Upper lobe of left lung (tissue), 4 donors: ENCODE measurements around the gene HAPLN1.

Experiments used
- EP300 ChIP-seq, 4 donors: sonication (generic); formaldehyde crosslinking; IDR thresholded peaks; one replicate each; pipeline ENCODE4 v1.5.1; 2017; ENCODE audit warnings: antibody characterized with exemption in 4 of 4, control low read depth in 2 of 4
- POLR2A ChIP-seq, 4 donors: fragments of 450-650 bp; IDR thresholded peaks; one replicate each; pipeline ENCODE4 v1.5.1; 2016 to 2017; ENCODE audit warnings: antibody characterized with exemption in 4 of 4, mild to moderate bottlenecking in 2 of 4
- TF ChIP-seq, protein P1 (sequence below), 6 experiments: fragments of 450-650 bp in 4 of 6; fragments of 200-600 bp in 2 of 6; sonication (generic) in 2 of 6; IDR thresholded peaks; one replicate each; pipeline ENCODE4 v1.5.1; 2016 to 2019; ENCODE audit warnings: antibody characterized with exemption in 6 of 6

DNA sequence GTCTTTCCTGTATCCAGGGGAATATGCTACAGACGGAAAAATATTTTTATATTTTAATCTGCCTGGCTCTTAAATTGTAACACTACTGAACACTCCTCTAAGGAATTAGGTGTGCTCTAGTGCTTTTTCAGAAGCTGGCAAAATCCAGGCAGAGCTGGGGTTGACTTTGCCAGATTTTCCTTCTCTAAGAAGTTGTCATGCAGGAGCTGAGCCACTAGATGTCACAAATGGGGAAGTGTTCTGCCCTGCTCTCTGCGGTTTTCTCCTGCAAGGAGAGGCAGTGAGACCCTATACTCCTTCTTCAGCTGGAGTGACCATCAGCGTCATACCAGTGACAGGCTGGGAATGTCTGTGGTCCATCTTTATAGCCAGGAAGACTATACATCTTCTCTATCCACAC lies 112.5 kb downstream of the HAPLN1 start:
- TF ChIP-seq EP300 (IDR thresholded peaks at IDR 0.05) (no peak), POLR2A (IDR thresholded peaks at IDR 0.05) (no peak)
- TF ChIP-seq, protein P1, sequence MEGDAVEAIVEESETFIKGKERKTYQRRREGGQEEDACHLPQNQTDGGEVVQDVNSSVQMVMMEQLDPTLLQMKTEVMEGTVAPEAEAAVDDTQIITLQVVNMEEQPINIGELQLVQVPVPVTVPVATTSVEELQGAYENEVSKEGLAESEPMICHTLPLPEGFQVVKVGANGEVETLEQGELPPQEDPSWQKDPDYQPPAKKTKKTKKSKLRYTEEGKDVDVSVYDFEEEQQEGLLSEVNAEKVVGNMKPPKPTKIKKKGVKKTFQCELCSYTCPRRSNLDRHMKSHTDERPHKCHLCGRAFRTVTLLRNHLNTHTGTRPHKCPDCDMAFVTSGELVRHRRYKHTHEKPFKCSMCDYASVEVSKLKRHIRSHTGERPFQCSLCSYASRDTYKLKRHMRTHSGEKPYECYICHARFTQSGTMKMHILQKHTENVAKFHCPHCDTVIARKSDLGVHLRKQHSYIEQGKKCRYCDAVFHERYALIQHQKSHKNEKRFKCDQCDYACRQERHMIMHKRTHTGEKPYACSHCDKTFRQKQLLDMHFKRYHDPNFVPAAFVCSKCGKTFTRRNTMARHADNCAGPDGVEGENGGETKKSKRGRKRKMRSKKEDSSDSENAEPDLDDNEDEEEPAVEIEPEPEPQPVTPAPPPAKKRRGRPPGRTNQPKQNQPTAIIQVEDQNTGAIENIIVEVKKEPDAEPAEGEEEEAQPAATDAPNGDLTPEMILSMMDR (IDR thresholded peaks at IDR 0.05), result no peak
